GM21786 (cell line): ENCODE data around the gene MRPL1.
"Not testable (repeated sequence)": the region's sequence is repeated elsewhere in the genome, so short reads cannot be mapped to it uniquely, and the experiment has no call there.

Source experiments
- ATAC-seq: cut with Tn5 transposase; IDR thresholded peaks from one replicate; pipeline ENCODE4 v1.9.1; 2021; ENCODE audit not compliant: unreplicated experiment

Gene MRPL1

DNA sequence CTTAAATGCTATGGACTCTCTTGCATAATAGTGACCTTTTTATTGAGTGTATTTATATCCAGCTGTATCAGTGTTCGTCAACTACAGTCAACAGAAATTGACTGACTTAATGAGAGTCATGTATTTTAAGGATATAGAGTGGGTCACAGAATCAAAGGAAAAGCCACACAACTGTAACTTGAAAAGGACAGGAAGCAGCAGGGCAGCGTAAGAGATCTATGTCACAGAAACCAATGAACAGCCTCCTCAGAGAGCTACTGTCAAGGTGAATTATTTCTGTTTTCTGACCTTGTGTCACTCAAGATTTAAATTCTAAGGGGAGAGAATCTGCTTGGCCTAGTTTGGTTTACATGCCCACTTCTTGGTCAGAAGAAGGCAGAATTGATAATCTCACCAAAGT lies 100.4 kb downstream of the MRPL1 start:
- ATAC-seq = no peak

DNA sequence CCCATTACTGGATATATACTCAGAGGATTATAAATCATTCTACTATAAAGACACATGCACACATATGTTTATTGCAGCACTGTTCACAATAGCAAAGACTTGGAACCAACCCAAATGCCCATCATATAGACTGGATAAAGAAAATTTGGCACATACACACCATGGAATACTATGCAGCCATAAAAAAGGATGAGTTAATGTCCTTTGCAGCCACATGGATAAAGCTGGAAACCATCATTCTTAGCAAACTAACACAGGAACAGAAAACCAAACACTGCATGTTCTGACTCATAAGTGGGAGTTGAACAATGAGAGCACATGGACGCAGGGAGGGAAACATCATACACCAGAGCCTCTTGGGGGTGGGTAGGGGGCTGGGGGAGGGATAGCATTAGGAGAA lies 111.0 kb downstream of the MRPL1 start:
- ATAC-seq = not testable (repeated sequence)

DNA sequence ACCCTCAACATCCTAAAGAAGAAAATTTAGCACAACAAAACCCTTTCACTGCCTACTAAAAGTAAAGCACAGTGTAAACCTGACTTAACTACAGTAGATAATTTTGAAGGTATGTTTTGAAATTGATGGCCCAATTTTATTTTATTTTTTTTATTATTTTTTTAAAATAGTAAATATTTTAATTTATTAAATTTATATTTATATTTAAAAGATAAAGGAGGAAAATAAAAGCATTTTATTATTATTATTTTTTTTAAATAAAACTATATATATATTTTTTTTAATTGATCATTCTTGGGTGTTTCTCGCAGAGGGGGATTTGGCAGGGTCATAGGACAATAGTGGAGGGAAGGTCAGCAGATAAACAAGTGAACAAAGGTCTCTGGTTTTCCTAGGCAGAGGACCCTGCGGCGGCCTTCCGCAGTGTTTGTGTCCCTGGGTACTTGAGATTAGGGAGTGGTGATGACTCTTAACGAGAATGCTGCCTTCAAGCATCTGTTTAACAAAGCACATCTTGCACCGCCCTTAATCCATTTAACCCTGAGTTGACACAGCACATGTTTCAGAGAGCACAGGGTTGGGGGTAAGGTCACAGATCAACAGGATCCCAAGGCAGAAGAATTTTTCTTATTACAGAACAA lies 120.4 kb downstream of the MRPL1 start:
- not testable (repeated sequence) for ATAC-seq

DNA sequence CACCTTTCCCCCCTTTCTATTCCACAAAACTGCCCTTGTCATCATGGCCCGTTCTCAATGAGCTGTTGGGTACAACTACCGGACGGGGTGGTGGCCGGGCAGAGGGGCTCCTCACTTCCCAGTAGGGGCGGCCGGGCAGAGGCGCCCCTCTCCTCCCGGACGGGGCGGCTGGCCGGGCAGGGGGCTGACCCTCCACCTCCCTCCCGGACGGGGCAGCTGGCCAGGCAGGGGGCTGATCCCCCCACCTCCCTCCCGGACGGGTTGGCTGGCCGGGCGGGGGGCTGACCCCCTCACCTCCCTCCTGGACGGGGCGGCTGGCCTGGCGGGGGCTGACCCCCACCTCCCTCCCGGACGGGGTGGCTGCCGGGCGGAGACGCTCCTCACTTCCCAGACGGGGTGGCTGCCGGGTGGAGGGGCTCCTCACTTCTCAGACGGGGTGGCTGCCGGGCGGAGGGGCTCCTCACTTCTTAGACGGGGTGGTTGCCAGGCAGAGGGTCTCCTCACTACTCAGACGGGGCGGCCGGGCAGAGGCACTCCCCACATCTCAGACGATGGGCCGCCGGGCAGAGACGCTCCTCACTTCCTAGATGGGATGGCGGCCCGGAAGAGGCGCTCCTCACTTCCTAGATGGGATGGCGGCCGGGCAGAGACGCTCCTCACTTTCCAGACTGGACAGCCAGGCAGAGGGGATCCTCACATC lies 121.1 kb downstream of the MRPL1 start:
- not testable (repeated sequence) for ATAC-seq

DNA sequence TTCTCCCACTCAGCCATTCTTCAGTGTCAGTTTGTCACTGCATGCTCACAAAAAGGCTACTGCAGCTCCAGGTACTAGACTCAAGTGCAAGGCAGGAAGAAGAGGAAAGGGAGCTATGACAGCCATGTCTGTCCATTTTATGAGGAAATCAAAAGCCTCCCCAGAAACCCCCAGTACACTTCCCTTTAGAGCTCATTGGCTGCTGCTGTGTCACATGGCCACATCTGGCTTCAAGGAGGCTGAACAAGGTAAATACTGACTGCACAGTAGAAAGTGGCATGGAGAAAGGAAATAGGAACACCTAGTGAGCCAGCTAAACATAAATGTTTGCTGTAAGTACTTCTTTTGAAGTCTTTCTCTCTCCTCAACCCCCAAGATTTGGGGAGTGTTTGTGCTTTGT lies 127.3 kb downstream of the MRPL1 start:
- no peak for ATAC-seq

DNA sequence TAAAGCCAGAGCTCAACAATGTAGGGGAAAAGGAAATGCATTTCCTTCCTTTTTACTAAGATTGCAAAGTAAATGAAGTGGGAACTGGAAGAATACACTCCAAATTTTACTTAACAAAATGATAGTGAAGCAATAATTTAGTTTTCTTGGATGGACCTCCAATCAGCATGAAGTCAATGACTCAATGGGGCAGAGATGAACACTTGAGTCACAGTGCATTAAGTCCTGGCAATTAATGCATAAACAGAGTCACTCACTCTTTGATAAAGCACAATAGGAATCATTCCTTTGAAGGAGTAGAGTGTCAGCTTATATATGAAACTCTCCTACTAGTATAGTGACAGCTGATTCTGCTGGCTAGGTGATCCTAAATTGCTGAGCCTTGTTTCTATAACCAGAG lies 127.8 kb downstream of the MRPL1 start:
- ATAC-seq = no peak

DNA sequence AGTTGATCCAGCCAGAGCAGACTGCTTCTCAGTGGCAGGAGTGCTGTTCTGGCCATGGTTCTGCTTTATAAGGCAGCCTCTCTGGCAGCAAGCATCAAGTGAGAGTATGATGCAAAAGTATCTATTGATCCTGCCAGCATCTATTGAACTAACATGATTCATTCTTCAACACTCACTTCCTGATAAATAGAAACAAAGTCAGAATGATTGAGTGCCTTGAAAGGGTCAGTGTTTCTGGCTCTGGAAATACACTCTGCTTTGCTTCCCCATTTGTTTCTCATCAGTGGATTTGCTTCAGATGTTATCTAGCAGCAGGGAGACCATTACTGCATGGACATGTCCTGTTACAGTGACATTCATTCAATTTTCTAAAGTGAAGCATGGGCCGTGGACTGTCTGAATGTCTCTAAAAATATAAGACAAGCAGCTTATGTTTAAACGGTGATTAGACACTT lies 128.3 kb downstream of the MRPL1 start:
- no peak for ATAC-seq

DNA sequence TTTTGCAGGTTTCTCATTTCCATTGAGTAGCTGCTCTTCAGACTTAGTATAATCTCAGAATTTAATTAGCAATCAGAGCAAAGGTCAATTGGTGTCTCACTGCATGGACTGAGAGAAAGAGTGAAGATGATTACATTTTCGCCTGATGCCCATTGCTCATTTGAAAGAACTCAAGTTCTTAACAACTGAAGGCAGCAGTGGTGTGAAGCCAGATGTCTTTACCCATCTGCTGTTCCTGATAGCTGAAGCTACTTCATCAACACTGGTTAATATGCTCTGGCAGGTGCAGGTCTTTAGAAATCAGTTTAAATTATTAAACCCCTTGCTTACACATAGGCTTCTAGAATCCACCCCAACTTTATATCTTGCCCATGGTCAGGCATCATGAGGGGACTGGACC lies 130.0 kb downstream of the MRPL1 start:
- ATAC-seq = no peak

DNA sequence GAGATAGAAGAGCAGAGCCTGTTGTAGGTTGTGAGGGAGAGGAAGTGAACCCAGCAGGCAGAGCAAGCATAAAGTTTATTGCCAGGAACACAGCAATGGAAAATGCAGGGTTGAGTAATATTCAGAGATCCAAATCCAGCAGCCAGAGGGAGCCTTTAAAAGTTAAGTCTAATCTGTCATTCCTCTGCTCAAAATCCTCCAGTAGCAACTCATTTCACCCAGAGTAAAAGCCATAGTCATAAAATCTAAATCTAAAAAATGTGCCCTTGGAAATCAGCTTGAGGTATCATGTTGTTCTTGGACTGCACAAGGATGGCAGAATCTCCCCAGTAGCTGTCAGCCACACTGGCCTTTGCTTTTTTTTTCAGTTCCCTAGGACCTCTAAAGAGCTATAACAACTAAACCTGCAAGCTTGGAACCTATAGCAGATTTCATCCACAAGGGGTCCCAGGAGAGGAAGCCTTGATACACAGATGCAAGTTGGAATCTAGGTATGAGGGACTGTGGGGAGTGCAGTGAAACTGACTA lies 131.6 kb downstream of the MRPL1 start:
- ATAC-seq = peak; percentile 74

DNA sequence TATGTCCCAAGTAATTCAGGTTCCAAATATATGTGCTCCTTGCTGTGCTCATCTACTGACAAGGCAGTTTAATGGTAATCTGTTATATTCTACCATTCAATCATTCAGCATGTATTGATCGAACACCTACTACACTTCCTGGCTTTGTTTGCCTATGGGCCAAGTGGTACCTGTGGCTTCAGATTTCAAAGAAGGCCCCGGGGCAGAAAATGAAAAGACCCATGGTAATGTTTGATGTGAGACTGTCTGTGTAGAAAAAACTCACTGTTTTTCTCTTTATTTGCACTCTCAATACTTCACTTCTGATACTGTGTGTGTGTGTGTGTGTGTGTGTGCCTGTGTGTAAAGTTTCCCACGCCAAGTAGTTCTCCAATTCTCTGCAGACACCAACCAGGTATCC lies 133.4 kb downstream of the MRPL1 start:
- ATAC-seq = no peak

DNA sequence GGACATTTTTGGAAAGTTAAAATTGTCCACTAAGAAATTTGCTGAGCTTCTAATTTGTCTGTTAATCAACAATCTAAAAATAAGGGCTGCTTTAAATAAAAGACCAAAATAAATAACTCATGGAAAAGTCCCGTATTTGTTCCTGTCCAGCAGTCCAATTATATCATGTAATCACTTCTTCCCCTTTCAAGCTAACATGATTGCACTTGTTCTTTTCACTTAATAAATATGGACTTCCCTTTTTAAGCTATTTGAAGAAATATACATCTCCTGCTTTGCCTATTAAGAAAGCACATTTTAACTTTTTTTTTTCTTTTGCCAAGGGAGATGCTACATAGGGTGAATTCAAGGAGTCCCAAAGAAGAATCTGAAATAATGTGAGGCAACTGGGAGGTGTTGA lies 138.9 kb downstream of the MRPL1 start:
- ATAC-seq = no peak

DNA sequence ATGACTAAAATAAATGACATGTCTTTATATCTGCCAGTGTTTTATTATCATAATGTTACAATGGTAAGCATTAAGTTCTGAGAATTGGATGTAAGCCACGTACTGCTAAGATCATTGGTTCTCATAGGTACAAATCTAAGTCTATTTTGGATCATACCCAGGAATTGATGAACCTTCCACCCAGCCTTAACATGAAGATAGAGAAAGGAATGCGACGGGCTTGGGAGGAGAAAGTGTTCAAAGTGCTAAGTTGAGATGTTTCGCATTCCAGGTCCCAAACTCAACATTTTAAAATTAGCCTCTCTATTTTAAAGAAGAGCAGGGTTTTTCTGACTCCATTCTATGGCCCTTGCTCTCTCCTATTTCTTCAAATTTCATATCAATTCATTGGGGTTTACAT lies 139.6 kb downstream of the MRPL1 start:
- no peak for ATAC-seq
